ENCODE data around the gene SLC47A2.
"Not testable (repeated sequence)": the region's sequence is repeated elsewhere in the genome, so short reads cannot be mapped to it uniquely, and the experiment has no call there.

The SLC47A2 gene, protein sequence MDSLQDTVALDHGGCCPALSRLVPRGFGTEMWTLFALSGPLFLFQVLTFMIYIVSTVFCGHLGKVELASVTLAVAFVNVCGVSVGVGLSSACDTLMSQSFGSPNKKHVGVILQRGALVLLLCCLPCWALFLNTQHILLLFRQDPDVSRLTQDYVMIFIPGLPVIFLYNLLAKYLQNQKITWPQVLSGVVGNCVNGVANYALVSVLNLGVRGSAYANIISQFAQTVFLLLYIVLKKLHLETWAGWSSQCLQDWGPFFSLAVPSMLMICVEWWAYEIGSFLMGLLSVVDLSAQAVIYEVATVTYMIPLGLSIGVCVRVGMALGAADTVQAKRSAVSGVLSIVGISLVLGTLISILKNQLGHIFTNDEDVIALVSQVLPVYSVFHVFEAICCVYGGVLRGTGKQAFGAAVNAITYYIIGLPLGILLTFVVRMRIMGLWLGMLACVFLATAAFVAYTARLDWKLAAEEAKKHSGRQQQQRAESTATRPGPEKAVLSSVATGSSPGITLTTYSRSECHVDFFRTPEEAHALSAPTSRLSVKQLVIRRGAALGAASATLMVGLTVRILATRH

GRCh38 chr17:19716108-19717030 is at the start of gene SLC47A2:
Gene SLC47A2, minus strand, starts transcription at chr17:19716584. Its CDS starts 29 bp downstream, at chr17:19716555.
- TF ChIP-seq CTCF (IDR thresholded peaks at IDR 0.05; ENCODE audit: borderline replicate concordance, control extremely low read depth, extremely low read depth, insufficient read depth, missing control alignments), result no peak
- in situ Hi-C loops (cut with MboI; ENCODE audit: low sequenced_read_pairs, unreplicated experiment), result no loop called here
- no peak for DNase-seq (ENCODE audit: low spot score)

- in situ Hi-C loops (cut with MboI; ENCODE audit: low sequenced_read_pairs, unreplicated experiment), result loop anchor here (10.0 kb wide), 1 partner anchor 401 kb away; the partner anchor contains the start of gene B9D1
- peak; percentile 10 for DNase-seq (ENCODE audit: low spot score)
- no peak for TF ChIP-seq CTCF (IDR thresholded peaks at IDR 0.05; ENCODE audit: borderline replicate concordance, control extremely low read depth, extremely low read depth, insufficient read depth, missing control alignments)
Measured at GRCh38 chr17:19766016-19766415, 49.6 kb upstream of the SLC47A2 start.

DNA sequence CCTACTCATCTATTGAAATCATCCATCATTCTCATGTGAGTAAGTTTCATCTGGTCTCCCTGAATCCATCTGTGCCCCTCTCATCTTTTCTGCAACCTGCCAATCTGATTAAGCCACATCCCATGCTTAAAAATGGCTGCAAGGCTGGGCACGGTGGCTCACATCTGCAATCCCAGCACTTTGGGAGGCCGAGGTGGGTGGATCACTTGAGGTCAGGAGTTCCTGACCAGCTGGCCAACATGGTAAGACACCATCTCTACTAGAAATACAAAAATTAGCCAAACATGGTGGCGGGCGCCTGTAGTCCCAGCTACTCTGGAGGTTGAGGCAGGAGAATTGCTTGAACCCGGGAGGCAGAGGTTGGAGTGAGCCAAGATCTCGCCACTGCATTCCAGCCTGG is 47.6 kb upstream of the SLC47A2 start:
- DNase-seq (ENCODE audit: low spot score), result not testable (repeated sequence)
- in situ Hi-C loops (cut with MboI; ENCODE audit: low sequenced_read_pairs, unreplicated experiment), result loop anchor here (5.0 to 10.0 kb wide), 2 partner anchors 247 to 399 kb away; partner anchors contain the start of gene B9D1

- in situ Hi-C loops (cut with MboI; ENCODE audit: low sequenced_read_pairs, unreplicated experiment), result loop anchor here (5.0 to 10.0 kb wide), 2 partner anchors 246 to 399 kb away; partner anchors contain the start of gene B9D1
- DNase-seq (ENCODE audit: low spot score), result peak; percentile 16
- no peak for TF ChIP-seq CTCF (IDR thresholded peaks at IDR 0.05; ENCODE audit: borderline replicate concordance, control extremely low read depth, extremely low read depth, insufficient read depth, missing control alignments)
Measured at GRCh38 chr17:19763416-19763815, 47.0 kb upstream of the SLC47A2 start.

DNA sequence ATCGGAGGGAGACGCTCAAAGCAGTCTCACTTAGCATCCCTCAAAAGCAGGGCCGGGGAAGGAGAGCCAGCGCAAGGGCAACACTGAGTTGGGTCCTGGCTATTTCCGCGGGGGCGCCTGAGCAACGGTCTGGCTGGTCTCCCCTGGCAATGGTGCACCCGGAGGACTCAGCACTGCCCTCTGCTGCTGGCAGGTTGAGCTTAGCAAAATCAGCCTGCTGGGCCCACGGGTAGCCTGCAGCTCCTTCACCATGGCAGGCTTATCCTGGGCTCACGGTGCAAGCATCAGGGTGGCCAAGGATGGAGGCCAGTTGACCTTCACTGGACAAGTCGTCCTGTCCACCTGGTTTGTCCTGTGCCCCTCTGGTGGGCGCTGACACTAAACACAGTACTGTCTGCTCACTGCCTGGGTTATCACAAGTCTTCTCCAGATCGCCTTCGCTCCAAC is 46.2 kb upstream of the SLC47A2 start:
- TF ChIP-seq CTCF (IDR thresholded peaks at IDR 0.05; ENCODE audit: borderline replicate concordance, control extremely low read depth, extremely low read depth, insufficient read depth, missing control alignments), result peak; percentile 74
- DNase-seq (ENCODE audit: low spot score), result peak; percentile 80
- in situ Hi-C loops (cut with MboI; ENCODE audit: low sequenced_read_pairs, unreplicated experiment), result loop anchor here (5.0 to 10.0 kb wide), 2 partner anchors 245 to 398 kb away; partner anchors contain the start of gene B9D1

- no peak for TF ChIP-seq CTCF (IDR thresholded peaks at IDR 0.05; ENCODE audit: borderline replicate concordance, control extremely low read depth, extremely low read depth, insufficient read depth, missing control alignments)
- DNase-seq (ENCODE audit: low spot score), result no peak
- in situ Hi-C loops (cut with MboI; ENCODE audit: low sequenced_read_pairs, unreplicated experiment), result loop anchor here (5.0 to 10.0 kb wide), 2 partner anchors 243 to 396 kb away; partner anchors contain the start of gene B9D1
Measured at GRCh38 chr17:19760746-19761145, 44.4 kb upstream of the SLC47A2 start.

All from GM13976 (cell line).